NT2/D1 (cell line): ENCODE results near the gene FAHD1.

Experiments used
- DNase-seq: peaks from one replicate; pipeline ENCODE4 v3.0.0-alpha.2; 2011; ENCODE audit warnings: low read depth, low spot score
- H3K27me3 ChIP-seq: 2 replicates; pipeline ENCODE4 v1.6.0; 2011; ENCODE audit warnings: mild to moderate bottlenecking; ENCODE audit not compliant: insufficient read length, insufficient read depth
- H3K36me3 ChIP-seq: 2 replicates; pipeline ENCODE4 v1.6.1; 2011; ENCODE audit warnings: mild to moderate bottlenecking, low read length, mixed read lengths; ENCODE audit not compliant: insufficient read depth, insufficient read length
- H3K4me1 ChIP-seq: 2 replicates; pipeline ENCODE4 v1.5.1; 2011; ENCODE audit not compliant: insufficient read depth, insufficient read length
- H3K4me3 ChIP-seq: 2 replicates; pipeline ENCODE4 v1.5.1; 2011; ENCODE audit warnings: low read depth; ENCODE audit not compliant: insufficient read length
- H3K9ac ChIP-seq: 2 replicates; pipeline ENCODE4 v1.6.0; 2011; ENCODE audit warnings: low read depth; ENCODE audit not compliant: insufficient read length
- H3K9me3 ChIP-seq: 2 replicates; pipeline ENCODE4 v1.5.1; 2011; ENCODE audit warnings: mild to moderate bottlenecking, low read length; ENCODE audit not compliant: insufficient read depth
- SUZ12 ChIP-seq: IDR thresholded peaks from 2 replicates; pipeline ENCODE4 v1.6.1; 2011; ENCODE audit not compliant: insufficient read length, insufficient read depth; ENCODE audit errors: extremely low read depth
- YY1 ChIP-seq: IDR thresholded peaks from 2 replicates; pipeline ENCODE4 v1.6.1; 2011; ENCODE audit not compliant: insufficient read length, insufficient read depth
- ZNF274 ChIP-seq: IDR thresholded peaks from 2 replicates; pipeline ENCODE4 v1.6.1; 2011; ENCODE audit warnings: mild to moderate bottlenecking, low read depth, low read length

FAHD1 gene

GRCh38 chr16:1780677-1781072 lies 46.3 kb upstream of the FAHD1 start:
- H3K36me3 ChIP-seq, result peaks cover 70% of the 10 kb centered on the region
- no peak overlapping the region for H3K4me3 ChIP-seq
- H3K9me3 ChIP-seq, result no peaks in the 10 kb centered on the region
- peaks cover 18% of the 10 kb centered on the region for H3K4me1 ChIP-seq
- no peaks in the 10 kb centered on the region for H3K27me3 ChIP-seq
- no peak for DNase-seq
- peak overlapping the region; percentile 89 for H3K9ac ChIP-seq
- TF ChIP-seq SUZ12, result no peak
- no peak for TF ChIP-seq ZNF274
- no peak for TF ChIP-seq YY1

- H3K9ac ChIP-seq, result peak overlapping the region; percentile 89
These were observed 45.8 kb upstream of the FAHD1 start for GRCh38 chr16:1781254-1781653.

GRCh38 chr16:1781758-1782407 lies 45.1 kb upstream of the FAHD1 start:
- H3K4me3 ChIP-seq, result peak overlapping the region; percentile 76
- TF ChIP-seq YY1, result no peak
- TF ChIP-seq ZNF274, result no peak
- TF ChIP-seq SUZ12, result no peak
- DNase-seq, result no peak
- H3K9me3 ChIP-seq, result no peaks in the 10 kb centered on the region
- H3K9ac ChIP-seq, result peak overlapping the region; percentile 89
- H3K4me1 ChIP-seq, result peaks cover 18% of the 10 kb centered on the region
- peaks cover 70% of the 10 kb centered on the region for H3K36me3 ChIP-seq
- H3K27me3 ChIP-seq, result no peaks in the 10 kb centered on the region

More at GRCh38 chr16:1781254-1781653, 45.8 kb upstream of the FAHD1 start:
- peak overlapping the region; percentile 76 for H3K4me3 ChIP-seq
- H3K36me3 ChIP-seq, result peaks cover 70% of the 10 kb centered on the region
- H3K27me3 ChIP-seq, result no peaks in the 10 kb centered on the region
- H3K9me3 ChIP-seq, result no peaks in the 10 kb centered on the region
- peaks cover 18% of the 10 kb centered on the region for H3K4me1 ChIP-seq
- no peak for DNase-seq
- TF ChIP-seq ZNF274, result no peak
- no peak for TF ChIP-seq SUZ12
- TF ChIP-seq YY1, result no peak

GRCh38 chr16:1782408-1783264 lies 44.4 kb upstream of the FAHD1 start, which contains the start of the genes NUBP2 and SPSB3:
Gene NUBP2 (plus strand): TSS chr16:1782960. CDS start chr16:1783021, 61 bp downstream.
Gene SPSB3 (minus strand): TSS chr16:1782571. CDS start chr16:1781483, 1,088 bp downstream.
- Histone ChIP-seq H3K4me3 (peak within 1 kb of the TSS; percentile 79), H3K4me1 (peaks cover 18% of the 10 kb centered on the region), H3K36me3 (peaks cover 70% of the 10 kb centered on the region), H3K9ac (peak within 1 kb of the TSS; percentile 92), H3K9me3 (no peaks in the 10 kb centered on the region), H3K27me3 (no peaks in the 10 kb centered on the region)
- DNase-seq, result peak; percentile 99
- TF ChIP-seq YY1, result no peak

GRCh38 chr16:1784977-1785845 lies 41.8 kb upstream of the FAHD1 start:
- TF ChIP-seq SUZ12 (no peak), ZNF274 (no peak), YY1 (no peak)
- Histone ChIP-seq H3K4me1 (peaks cover 9% of the 10 kb centered on the region), H3K4me3 (no peak overlapping the region), H3K9ac (peak overlapping the region; percentile 32), H3K9me3 (no peaks in the 10 kb centered on the region), H3K36me3 (peaks cover 70% of the 10 kb centered on the region), H3K27me3 (no peaks in the 10 kb centered on the region)
- DNase-seq, result no peak

- peaks cover 70% of the 10 kb centered on the region for H3K36me3 ChIP-seq
- H3K9ac ChIP-seq, result peak overlapping the region; percentile 32
- H3K9me3 ChIP-seq, result no peaks in the 10 kb centered on the region
- DNase-seq, result no peak
- H3K4me1 ChIP-seq, result peaks cover 8% of the 10 kb centered on the region
- no peaks in the 10 kb centered on the region for H3K27me3 ChIP-seq
- no peak overlapping the region for H3K4me3 ChIP-seq
- TF ChIP-seq ZNF274 (no peak), SUZ12 (no peak), YY1 (no peak)
These were observed 41.2 kb upstream of the FAHD1 start for GRCh38 chr16:1785846-1786170.
